ENCODE results near the gene GPANK1. TPM values are rescaled to one million over a fixed set of nuclear protein-coding genes. Genes with fewer than 3 reads are reported as not detected.

GPANK1 gene
- total RNA-seq, 2 donors from 2014 or later = 30.3 to 37.7 TPM

DNA sequence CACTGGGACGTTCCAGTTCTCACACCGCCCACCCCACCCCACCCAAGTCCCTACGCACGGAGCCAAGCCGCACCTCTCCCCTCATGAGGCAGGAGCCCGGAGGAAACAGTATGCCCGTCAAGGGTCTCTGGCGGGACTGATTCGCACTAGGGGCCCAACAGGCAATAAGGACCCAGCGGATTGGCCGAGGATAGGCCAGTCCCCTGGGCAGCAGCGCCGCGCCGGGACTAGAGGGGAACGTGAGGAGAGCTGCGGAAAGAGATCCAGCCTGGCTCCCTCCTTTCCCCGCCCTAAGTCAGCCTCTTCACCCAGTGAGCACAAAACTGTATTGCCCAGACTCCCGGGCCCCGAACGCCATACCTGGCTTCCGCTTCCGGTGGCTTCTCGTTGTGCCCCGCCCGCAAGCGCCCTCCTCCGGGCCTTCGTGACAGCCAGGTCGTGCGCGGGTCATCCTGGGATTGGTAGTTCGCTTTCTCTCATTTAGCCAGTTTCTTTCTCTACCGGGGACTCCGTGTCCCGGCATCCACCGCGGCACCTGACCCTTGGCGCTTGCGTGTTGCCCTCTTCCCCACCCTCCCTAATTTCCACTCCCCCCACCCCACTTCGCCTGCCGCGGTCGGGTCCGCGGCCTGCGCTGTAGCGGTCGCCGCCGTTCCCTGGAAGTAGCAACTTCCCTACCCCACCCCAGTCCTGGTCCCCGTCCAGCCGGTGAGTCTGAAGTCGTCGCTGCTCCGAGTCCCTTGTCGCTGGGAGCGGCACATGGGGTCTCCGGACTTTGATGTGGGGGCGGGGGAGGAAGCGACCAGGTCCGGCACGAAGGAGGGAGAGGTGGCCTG, 922 bp upstream of the GPANK1 start, which contains the start of gene CSNK2B:
CSNK2B (plus strand) TSS at position 580 of the 836 bp plus-strand sequence. CDS start 752 bp downstream, outside the sequence.
- Mint-ChIP-seq H3K36me3 (ENCODE audit: insufficient read depth in 2 of 2) (peaks cover 33 to 35% of the 10 kb centered on the region in 2 donors), H3K27me3 (ENCODE audit: low read depth) (no peaks in the 10 kb centered on the region), H3K4me3 (peak within 1 kb of the TSS; percentile 98 to 99), H3K27ac (peak within 1 kb of the TSS; percentile 98), H3K4me1 (ENCODE audit: low read depth) (peaks cover 75% of the 10 kb centered on the region), H3K9me3 (no peaks in the 10 kb centered on the region)
- ATAC-seq (replicated peaks in 1 of 2) = peak; percentile 85 to 86
- peak; percentile 97 to 99 for DNase-seq

DNA sequence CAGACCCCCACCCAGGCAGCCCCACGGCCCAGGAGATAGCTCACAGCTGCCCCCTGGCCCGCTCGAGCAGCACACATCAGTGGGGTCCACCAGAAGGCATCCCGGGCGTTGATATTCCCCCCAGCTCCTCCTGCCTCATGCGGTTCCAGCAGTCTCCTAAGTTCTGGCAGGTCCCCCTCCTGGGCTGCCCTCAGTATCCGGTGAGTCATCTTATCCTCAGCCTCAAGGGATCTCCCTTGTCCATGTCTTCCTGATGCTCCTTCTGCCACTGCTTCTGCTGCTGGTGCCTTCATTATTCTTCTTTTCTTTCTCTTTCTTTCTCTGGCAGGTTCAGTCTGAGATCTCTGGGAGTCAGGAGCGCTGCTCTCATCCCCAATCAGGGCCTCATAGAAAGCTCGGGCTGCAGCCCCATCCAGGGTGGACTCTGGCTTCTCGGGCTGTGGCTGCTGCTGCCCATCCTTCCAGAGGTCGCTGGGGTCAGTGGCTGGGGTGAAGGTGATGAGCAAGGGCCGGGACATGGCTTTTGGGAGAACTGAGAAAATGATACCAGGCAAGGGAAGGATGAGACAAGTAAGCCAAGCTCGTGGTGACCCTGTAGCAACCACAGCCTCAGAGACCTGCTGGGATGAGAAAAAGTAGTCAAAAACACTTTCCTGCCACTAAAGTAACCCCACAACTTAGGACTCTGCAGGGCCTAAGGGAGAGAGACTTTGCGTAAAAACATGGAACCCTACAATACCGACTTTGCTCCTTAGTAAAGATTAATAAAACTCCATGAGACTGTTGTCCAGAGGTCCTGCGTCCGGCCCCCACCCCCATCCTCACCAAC, 622 bp downstream of the GPANK1 start:
- Mint-ChIP-seq H3K4me3 (peak overlapping the region; percentile 98 to 99), H3K9me3 (no peaks in the 10 kb centered on the region), H3K27me3 (ENCODE audit: low read depth) (no peaks in the 10 kb centered on the region), H3K36me3 (ENCODE audit: insufficient read depth in 2 of 2) (peaks cover 29 to 33% of the 10 kb centered on the region in 2 donors), H3K4me1 (ENCODE audit: low read depth) (peaks cover 86% of the 10 kb centered on the region), H3K27ac (peak overlapping the region; percentile 98)
- DNase-seq (peak in 1 of 2 donors; percentile 24), ATAC-seq (replicated peaks in 1 of 2) (no peak)

DNA sequence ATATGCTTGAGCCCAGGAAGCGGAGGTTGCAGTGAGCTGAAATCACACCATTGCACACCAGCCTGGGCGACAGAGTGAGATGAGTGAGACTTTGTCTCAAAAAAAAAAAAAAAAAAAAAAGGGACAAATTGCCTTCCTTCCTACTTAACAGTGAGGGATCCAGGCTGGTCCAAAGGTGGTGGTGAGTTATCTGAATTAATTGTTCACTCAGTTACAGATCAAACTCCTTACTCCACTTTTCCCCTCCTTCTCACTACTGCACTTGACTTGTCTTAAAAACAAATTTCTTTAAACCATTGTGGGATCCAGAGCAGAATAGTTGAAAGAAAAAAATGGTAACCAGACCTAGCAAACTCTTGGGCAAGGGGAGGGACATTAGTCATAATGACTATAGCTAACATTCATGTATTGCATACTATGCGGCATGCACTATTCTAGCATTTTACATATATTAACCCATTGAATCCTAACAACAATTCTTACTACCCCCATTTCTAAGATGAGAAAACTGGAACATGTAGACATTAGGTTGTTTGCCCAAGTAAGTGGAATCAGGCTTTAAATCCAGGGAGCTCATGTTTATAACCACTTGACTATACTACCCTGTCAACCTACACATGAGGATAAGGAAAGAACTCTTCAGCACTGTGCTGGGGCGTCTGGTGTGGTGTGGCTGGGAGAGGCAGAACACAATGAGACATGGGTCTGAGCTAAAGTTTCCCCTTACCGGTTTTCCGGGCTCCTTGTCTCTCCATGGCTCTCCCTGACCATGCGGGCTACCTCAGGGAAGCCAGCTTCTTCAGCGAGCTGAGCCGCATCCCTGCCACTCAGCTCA, 1.5 kb downstream of the GPANK1 start:
- Mint-ChIP-seq H3K27ac (peak overlapping the region; percentile 98), H3K36me3 (ENCODE audit: insufficient read depth in 2 of 2) (peaks cover 26 to 31% of the 10 kb centered on the region in 2 donors), H3K9me3 (no peaks in the 10 kb centered on the region), H3K27me3 (ENCODE audit: low read depth) (no peaks in the 10 kb centered on the region), H3K4me3 (peak overlapping the region; percentile 98 to 99), H3K4me1 (ENCODE audit: low read depth) (peaks cover 88% of the 10 kb centered on the region)
- DNase-seq (no peak), ATAC-seq (replicated peaks in 1 of 2) (no peak)

DNA sequence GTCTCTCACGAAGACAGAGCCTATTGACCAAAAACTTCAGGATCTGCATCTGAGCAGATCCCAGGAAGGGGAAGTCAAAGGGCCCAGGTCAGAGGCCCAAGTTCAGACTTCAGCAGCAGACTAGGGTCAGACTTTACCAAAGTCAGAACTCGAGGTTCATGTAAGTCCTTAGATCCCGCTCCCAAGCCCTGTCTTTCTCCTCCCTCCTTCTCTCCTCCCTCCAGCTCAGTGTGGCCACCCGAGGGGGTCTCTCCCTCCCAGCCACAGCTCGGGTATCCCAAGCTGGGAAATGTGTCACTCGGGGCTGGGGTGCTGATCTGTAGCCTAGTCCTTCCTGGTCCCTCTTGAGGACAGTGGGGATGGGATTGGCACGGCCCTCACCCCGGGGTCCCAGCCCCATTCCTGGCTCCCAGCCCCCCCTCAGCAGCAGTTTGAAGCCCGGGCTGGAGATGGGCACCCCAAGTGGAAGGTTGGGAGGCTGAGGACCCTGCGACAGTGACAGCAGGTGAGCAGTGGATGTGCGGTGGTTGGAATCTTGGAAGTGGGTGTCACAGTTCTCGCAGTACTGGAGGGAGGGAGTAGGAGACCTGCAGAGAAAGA, 2.6 kb downstream of the GPANK1 start:
- Mint-ChIP-seq H3K27ac (peak overlapping the region; percentile 6), H3K27me3 (ENCODE audit: low read depth) (no peaks in the 10 kb centered on the region), H3K36me3 (ENCODE audit: insufficient read depth in 2 of 2) (peaks cover 21 to 23% of the 10 kb centered on the region in 2 donors), H3K4me1 (ENCODE audit: low read depth) (peaks cover 86% of the 10 kb centered on the region), H3K9me3 (no peaks in the 10 kb centered on the region), H3K4me3 (peak overlapping the region; percentile 23 to 95)
- ATAC-seq (replicated peaks in 1 of 2) = no peak
- DNase-seq = no peak

DNA sequence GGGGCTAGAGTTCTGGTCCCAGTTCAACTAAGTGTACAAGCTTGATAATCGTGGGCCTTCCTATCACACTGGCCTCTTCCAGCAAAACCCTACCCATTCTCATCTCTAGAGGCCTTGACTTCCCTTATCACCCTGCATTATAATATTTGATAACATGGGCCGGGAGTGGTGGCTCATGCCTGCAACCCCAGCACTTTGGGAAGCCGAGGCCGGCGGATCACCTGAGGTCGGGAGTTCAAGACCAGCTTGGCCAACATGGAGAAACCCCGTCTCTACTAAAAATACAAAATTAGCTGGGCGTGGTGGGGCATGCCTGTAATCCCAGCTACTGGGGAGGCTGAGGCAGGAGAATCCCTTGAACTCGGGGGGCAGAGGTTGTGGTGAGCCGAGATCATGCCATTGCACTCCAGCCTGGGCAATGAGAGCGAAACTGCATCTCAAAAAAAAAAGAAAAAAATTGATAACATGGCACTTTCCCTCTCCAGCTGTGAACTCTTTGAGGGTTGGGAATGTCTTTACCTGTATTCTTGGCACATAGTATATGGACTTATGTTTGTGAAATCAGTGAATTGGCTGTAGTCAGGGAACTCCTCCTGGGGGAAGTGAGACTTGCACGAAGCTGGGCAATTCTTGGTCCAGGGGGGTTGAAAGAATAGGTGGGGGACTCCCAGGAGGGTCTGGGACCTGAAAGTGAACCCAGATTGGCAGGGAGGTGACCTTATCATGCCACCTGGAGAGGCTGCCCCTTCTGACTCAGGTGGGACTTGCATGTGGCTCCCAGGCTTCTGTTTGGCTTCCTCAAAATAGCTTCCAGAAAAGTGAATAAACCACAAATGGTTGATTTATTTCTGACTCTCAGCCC, 3.3 kb downstream of the GPANK1 start:
- DNase-seq (no peak), ATAC-seq (replicated peaks in 1 of 2) (no peak)
- Mint-ChIP-seq H3K27ac (no peak overlapping the region), H3K36me3 (ENCODE audit: insufficient read depth in 2 of 2) (peaks cover 23% of the 10 kb centered on the region in 2 donors), H3K4me3 (peak overlapping the region; percentile 95), H3K4me1 (ENCODE audit: low read depth) (peaks cover 82% of the 10 kb centered on the region), H3K27me3 (ENCODE audit: low read depth) (no peaks in the 10 kb centered on the region), H3K9me3 (no peaks in the 10 kb centered on the region)

DNA sequence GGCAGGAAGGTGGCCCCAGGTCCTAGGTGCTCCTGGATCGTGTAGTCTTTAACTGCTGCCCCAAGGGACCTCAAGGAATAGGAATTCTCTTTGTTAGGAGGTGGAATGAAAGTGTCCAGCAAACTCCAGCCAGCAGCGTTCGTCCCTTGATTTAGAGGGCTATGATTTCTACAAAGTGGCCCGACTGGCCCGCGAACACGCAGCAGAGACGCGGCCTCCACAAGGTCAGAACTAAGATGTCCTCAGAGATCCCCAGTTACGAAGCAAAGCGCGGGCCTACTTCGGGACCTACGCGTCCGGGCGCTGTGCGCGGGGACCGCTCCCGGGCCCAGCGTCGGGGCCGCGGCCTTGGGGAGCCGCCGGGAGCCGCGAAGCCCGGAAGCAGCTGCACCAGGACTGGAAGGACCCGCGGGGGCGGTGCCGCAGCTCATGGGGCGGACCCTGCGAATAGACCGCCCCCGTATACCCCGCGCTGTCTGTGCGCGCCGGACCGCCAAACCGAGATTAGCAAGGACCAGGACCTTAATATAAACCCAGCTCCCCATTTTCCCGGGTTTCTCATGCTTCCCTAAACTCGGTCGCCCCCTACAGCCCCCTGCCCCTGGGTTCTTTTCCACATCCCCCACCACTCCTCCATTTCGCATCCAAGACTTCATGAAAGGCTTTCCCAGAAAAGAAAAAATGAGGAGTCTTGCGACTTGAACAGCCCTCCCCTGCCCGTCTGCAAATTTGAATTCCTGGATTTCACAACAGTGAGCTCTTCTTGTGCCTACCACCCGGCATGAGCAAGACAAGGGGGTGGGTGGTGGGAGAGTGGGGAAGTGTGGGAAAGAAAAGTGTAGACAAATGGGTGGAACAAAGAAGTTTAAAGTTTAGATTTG, 4.2 kb downstream of the GPANK1 start, which contains the start of gene C6orf47:
C6orf47 (minus strand) TSS at position 398 of the 881 bp plus-strand sequence. CDS start 831 bp downstream, outside the sequence.
- Mint-ChIP-seq H3K36me3 (ENCODE audit: insufficient read depth in 2 of 2) (peaks cover 18 to 28% of the 10 kb centered on the region in 2 donors), H3K4me1 (ENCODE audit: low read depth) (peaks cover 82% of the 10 kb centered on the region), H3K4me3 (peak within 1 kb of the TSS; percentile 95), H3K9me3 (no peaks in the 10 kb centered on the region), H3K27ac (peak within 1 kb of the TSS; percentile 95), H3K27me3 (ENCODE audit: low read depth) (no peaks in the 10 kb centered on the region)
- DNase-seq (peak; percentile 85 to 87), ATAC-seq (replicated peaks in 1 of 2) (peak; percentile 62 to 69)

DNA sequence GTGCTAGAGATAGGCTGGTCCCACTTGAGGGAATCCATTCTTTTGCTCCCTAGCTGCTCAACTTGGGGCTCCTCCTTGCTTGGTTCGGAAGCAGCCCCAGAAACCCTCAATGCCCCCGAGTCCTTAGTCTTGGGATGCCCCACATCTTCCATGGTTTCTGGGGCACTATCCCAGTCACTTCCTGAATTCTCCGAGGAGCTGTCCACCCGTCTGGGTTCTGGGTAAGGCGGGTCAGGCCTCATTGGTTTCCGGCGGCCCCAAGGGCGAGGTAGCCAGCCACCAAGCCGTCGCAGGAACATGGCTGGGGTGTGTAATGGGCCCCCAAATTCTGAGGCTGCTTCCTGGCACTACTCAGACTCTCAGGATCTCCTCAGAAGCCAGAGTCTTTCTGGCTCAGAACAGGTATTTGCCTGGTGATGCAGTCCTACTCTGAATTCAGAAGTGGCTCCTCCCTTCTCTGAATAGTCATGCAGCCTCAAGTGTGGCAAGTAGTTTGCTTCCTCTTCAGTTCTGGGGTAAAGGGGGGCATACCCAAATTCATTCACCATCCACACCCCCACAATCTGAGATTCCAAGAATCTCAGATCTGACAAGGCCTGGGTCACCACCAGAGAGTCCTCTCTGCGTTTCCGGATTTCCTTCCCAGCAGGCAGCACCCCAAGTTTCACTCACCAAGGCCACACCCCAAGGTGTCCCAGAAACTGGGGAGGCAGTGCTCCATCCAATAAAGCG, 5.0 kb downstream of the GPANK1 start:
- peaks cover 83% of the 10 kb centered on the region for H3K4me1 Mint-ChIP-seq (ENCODE audit: low read depth)
- no peaks in the 10 kb centered on the region for H3K27me3 Mint-ChIP-seq (ENCODE audit: low read depth)

DNA sequence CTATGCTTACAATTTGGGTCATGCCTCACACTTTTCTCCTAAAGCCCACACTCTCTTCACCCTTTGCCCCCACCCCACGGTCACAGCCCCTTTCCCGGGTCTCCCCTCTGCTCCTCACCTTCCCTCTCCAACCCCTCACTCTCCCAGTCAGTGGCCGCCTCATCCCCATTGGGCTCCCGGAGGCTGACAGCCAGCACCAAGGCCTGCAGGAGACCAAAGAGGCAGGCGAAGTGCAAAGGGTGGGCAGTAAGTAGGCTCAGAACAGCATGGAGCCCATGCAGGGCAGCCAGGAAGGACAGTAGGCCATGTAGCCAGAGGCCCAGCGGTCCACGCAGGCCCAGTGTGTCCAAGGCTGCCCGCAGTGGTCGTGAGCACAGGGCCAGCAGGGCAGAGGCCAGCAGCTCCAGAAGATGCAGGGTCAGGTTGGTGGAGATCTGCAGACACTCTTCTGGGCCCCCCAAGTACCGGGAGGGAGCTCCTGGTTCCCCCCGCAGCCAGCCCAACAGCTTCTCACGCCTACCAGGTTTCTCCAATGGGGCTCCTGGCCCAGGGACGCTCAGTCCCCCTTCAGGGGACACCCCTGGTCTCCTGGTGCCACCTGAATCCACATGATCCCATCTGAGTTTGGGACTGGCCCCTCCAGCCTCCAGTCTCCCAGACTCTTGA, 5.7 kb downstream of the GPANK1 start:
- Mint-ChIP-seq H3K27ac (peak overlapping the region; percentile 95), H3K4me3 (peak overlapping the region; percentile 95), H3K36me3 (ENCODE audit: insufficient read depth in 2 of 2) (peaks cover 12 to 21% of the 10 kb centered on the region in 2 donors), H3K27me3 (ENCODE audit: low read depth) (no peaks in the 10 kb centered on the region), H3K4me1 (ENCODE audit: low read depth) (peaks cover 76% of the 10 kb centered on the region), H3K9me3 (no peaks in the 10 kb centered on the region)
- ATAC-seq (replicated peaks in 1 of 2) (no peak), DNase-seq (no peak)

More for the DNA sequence above, 5.0 kb downstream of the GPANK1 start:
- ATAC-seq (replicated peaks in 1 of 2) (peak; percentile 36 to 44), DNase-seq (peak; percentile 35 to 36)
- Mint-ChIP-seq H3K4me3 (peak overlapping the region; percentile 95), H3K9me3 (no peaks in the 10 kb centered on the region), H3K36me3 (ENCODE audit: insufficient read depth in 2 of 2) (peaks cover 17 to 27% of the 10 kb centered on the region in 2 donors), H3K27ac (peak overlapping the region; percentile 95)

DNA sequence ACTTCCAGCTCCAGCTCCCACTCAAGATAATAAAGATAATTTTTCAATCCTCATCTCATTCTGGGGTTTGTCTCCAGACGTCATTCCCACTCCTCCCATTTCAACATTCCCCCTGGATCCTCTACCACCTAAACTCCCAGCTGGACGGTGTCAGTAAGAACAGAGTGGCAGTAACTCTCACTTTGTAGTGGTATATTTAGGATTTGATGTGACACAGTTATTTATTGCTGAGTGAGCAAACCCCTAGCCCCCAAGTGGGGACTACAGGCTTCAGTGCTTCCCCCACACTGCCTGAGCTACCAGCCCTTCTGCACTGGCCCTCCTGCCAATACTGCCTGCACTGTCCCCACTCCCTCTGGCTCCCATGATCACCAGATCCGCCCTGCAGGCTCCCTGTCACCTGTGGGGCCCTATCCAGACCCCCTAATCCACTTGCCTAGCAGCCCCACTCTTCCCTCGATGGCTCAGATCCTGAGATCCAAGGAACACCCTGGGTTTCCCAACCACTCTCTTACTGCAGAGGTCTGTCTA, 6.6 kb downstream of the GPANK1 start:
- no peaks in the 10 kb centered on the region for H3K27me3 Mint-ChIP-seq (ENCODE audit: low read depth)
- H3K36me3 Mint-ChIP-seq (ENCODE audit: insufficient read depth in 2 of 2) = peaks cover 6 to 16% of the 10 kb centered on the region in 2 donors
- peaks cover 67% of the 10 kb centered on the region for H3K4me1 Mint-ChIP-seq (ENCODE audit: low read depth)
- no peak for ATAC-seq (replicated peaks in 1 of 2)
- H3K9me3 Mint-ChIP-seq = no peaks in the 10 kb centered on the region
- DNase-seq = no peak
- peak overlapping the region; percentile 76 for H3K27ac Mint-ChIP-seq
- peak overlapping the region; percentile 95 for H3K4me3 Mint-ChIP-seq

All from activated T-cell treated with anti-CD3 and anti-CD28 coated beads, Interleukin-2, amount 50 U/mL, for 72 hours (primary cell).